ENCODE data around the gene PIGW. TPM values are rescaled to one million over a fixed set of nuclear protein-coding genes. Genes with fewer than 3 reads are reported as not detected.

The PIGW gene
- total RNA-seq, 4 donors from 2014 or later = 2.5 to 6.5 (median 4.4) TPM

DNA sequence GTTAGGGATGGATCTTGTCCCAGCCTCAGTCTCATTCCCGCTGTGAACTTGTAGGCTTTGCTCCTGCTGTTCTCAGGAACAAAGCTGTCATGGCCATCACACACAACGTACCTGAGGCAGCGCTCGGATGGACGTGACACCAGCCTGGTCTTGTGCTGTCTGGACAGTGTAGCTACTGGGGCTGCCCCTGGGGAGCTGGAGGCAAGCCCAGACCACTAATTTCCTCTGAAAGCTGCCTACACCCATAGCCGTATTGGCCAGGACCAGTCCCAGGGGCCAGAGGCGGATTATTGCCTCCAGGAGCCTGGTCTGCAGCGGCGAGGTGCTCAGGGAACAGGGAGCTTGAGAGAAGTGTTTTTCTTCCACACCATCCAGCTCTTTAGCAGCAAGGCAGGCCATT, 36.6 kb upstream of the PIGW start:
- TF ChIP-seq POLR2A (IDR thresholded peaks at IDR 0.05; ENCODE audit: low read depth) = no peak
- no peak for TF ChIP-seq EP300 (IDR thresholded peaks at IDR 0.05)
- TF ChIP-seq, protein P1, sequence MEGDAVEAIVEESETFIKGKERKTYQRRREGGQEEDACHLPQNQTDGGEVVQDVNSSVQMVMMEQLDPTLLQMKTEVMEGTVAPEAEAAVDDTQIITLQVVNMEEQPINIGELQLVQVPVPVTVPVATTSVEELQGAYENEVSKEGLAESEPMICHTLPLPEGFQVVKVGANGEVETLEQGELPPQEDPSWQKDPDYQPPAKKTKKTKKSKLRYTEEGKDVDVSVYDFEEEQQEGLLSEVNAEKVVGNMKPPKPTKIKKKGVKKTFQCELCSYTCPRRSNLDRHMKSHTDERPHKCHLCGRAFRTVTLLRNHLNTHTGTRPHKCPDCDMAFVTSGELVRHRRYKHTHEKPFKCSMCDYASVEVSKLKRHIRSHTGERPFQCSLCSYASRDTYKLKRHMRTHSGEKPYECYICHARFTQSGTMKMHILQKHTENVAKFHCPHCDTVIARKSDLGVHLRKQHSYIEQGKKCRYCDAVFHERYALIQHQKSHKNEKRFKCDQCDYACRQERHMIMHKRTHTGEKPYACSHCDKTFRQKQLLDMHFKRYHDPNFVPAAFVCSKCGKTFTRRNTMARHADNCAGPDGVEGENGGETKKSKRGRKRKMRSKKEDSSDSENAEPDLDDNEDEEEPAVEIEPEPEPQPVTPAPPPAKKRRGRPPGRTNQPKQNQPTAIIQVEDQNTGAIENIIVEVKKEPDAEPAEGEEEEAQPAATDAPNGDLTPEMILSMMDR (IDR thresholded peaks at IDR 0.05) = no peak
- TF ChIP-seq POLR2AphosphoS5 (IDR thresholded peaks at IDR 0.05) = no peak
- peaks cover 0 to 4% (median 0%) of the 10 kb centered on the region in 4 donors for H3K4me1 ChIP-seq
- H3K36me3 ChIP-seq = peaks cover 41 to 91% (median 71%) of the 10 kb centered on the region in 4 donors
- intact Hi-C loops (cut with DNase I) = no loop called here
- H3K4me3 ChIP-seq = no peak overlapping the region
- 76% methylated on average over 8 of the region's 9 CpGs for WGBS
- no peak overlapping the region for H3K27ac ChIP-seq (replicated peaks in 1 of 4)
- DNase-seq (ENCODE audit: extremely low spot score) = no peak
- no peaks in the 10 kb centered on the region for H3K9me3 ChIP-seq
- no peaks in the 10 kb centered on the region for H3K27me3 ChIP-seq

DNA sequence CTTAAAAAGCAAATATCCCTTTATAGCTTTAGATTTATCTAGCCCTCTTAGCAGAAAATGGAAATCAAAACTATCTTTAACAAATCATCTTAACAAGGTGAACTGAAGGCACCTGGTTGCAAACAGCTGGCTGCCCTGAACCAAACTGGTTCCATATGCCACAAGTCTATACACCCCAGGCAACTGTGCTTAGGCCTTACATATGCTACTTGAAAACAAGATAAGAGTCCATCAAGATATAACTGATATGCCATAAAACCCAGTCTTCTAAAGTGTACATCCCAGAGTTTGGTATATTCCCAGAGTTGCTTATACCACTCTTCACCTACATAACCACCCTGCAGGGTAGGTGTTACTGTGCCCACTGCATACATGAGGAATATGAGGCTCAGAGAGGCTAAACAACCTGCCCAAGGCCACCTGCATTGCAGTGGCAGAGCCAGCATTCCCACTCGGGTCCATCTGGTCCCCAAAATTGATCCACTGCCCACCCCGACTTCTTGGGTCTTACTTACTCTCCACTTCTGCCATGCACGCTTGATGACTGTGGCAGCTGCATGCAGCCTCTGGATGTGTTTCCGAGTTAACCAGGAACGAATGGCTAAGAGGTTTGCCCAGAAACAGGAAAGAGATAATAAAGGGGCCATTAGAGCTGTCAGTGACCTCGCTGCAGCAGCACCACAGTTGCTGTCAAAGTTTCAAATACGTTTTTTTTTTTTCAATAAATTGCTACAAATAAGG, 36.1 kb upstream of the PIGW start:
- TF ChIP-seq POLR2AphosphoS5 (IDR thresholded peaks at IDR 0.05) = no peak
- TF ChIP-seq POLR2A (IDR thresholded peaks at IDR 0.05; ENCODE audit: low read depth) = no peak
- TF ChIP-seq, protein P1 (IDR thresholded peaks at IDR 0.05) = no peak
- TF ChIP-seq EP300 (IDR thresholded peaks at IDR 0.05) = no peak
- no peak for DNase-seq (ENCODE audit: extremely low spot score)

DNA sequence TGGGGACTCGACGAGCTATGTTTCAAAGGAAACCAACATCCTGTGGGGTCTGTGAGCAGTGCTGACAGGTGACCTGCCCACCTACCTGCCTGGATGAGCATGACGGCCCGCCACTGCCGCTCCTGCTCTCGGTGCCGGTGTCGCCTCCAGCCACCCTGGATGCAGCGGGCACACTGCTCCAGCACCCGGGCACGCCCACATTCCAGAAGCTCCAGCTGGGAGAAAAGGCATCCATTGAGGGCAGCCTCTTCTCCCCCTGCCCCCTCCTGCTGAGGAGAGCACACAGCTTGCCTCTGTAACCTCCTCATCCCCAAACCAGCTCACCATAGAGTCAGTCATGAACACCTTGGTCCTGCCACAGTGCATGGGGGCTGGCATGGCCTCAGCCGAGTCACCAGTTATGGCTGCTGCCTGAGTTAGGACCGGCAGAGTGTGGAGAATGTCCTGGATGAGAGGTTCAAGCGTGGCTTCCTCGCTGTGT, 34.0 kb upstream of the PIGW start:
- H3K27me3 ChIP-seq = no peaks in the 10 kb centered on the region
- H3K27ac ChIP-seq (replicated peaks in 1 of 4) = no peak overlapping the region
- H3K36me3 ChIP-seq = peaks cover 30 to 91% (median 71%) of the 10 kb centered on the region in 4 donors
- no peak overlapping the region for H3K4me3 ChIP-seq
- peaks cover 0 to 4% (median 0%) of the 10 kb centered on the region in 4 donors for H3K4me1 ChIP-seq
- intact Hi-C loops (cut with DNase I) = no loop called here
- 95% methylated on average over 14 of the region's 15 CpGs for WGBS
- TF ChIP-seq, protein P1 (IDR thresholded peaks at IDR 0.05) = no peak
- TF ChIP-seq POLR2A (IDR thresholded peaks at IDR 0.05; ENCODE audit: low read depth) = no peak
- TF ChIP-seq POLR2AphosphoS5 (IDR thresholded peaks at IDR 0.05) = no peak
- TF ChIP-seq EP300 (IDR thresholded peaks at IDR 0.05) = no peak
- H3K9me3 ChIP-seq = no peaks in the 10 kb centered on the region
- DNase-seq (ENCODE audit: extremely low spot score) = no peak

More for the DNA sequence above, 36.1 kb upstream of the PIGW start:
- no peaks in the 10 kb centered on the region for H3K9me3 ChIP-seq
- peaks cover 43 to 91% (median 71%) of the 10 kb centered on the region in 4 donors for H3K36me3 ChIP-seq
- no peak overlapping the region for H3K4me3 ChIP-seq
- H3K27ac ChIP-seq (replicated peaks in 1 of 4) = no peak overlapping the region
- H3K27me3 ChIP-seq = no peaks in the 10 kb centered on the region
- intact Hi-C loops (cut with DNase I) = no loop called here
- 77% methylated on average over 7 of the region's 7 CpGs for WGBS
- peaks cover 0 to 4% (median 0%) of the 10 kb centered on the region in 4 donors for H3K4me1 ChIP-seq

- DNase-seq (ENCODE audit: extremely low spot score) = no peak
- H3K27ac ChIP-seq (replicated peaks in 1 of 4) = no peak overlapping the region
- H3K9me3 ChIP-seq = no peaks in the 10 kb centered on the region
- WGBS = 90% methylated on average over 2 of the region's 3 CpGs
- peaks cover 0 to 4% (median 0%) of the 10 kb centered on the region in 4 donors for H3K4me1 ChIP-seq
- intact Hi-C loops (cut with DNase I) = no loop called here
- no peak for TF ChIP-seq POLR2A (IDR thresholded peaks at IDR 0.05; ENCODE audit: low read depth)
- no peak for TF ChIP-seq POLR2AphosphoS5 (IDR thresholded peaks at IDR 0.05)
- no peak for TF ChIP-seq EP300 (IDR thresholded peaks at IDR 0.05)
- TF ChIP-seq, protein P1 (IDR thresholded peaks at IDR 0.05) = no peak
- H3K36me3 ChIP-seq = peaks cover 25 to 91% (median 71%) of the 10 kb centered on the region in 4 donors
- H3K4me3 ChIP-seq = no peak overlapping the region
- H3K27me3 ChIP-seq = no peaks in the 10 kb centered on the region
These were observed 33.4 kb upstream of the PIGW start for GRCh38 chr17:36501351-36501750.

Data from esophagus muscularis mucosa (tissue), 4 donors.